GM12878 (cell line): Measurements from ENCODE around the gene CEACAM21. TPM values are rescaled to one million over a fixed set of nuclear protein-coding genes. Genes with fewer than 3 reads are reported as not detected.

Experiments
- ATAC-seq: fragments of 200-7000 bp; cut with Tn5 transposase; 3 replicates; pipeline ENCODE4 v1.9.1; 2020; ENCODE audit warnings: mild to moderate bottlenecking, moderate library complexity
- BruUV-seq: library from RNA; stranded (reverse); fragments of 400-500 nt; replicated peaks from 2 replicates; lab custom pipeline; 2021; lab: Mats Ljungman, UMichigan
- CTCF ChIA-PET: fragments of 300-600 bp; sonication (Branson Sonifier 250); formaldehyde crosslinking; extraction: SDS; loops from one replicate; lab custom pipeline; 2021; ENCODE audit warnings: inconsistent platforms; lab: Yijun Ruan, JAX
- POLR2A ChIA-PET: fragments of 350-600 bp; formaldehyde crosslinking; extraction: SDS; loops from one replicate; lab custom pipeline; 2021; ENCODE audit warnings: inconsistent platforms; lab: Charles Lee
- RAD21 ChIA-PET: fragments of 300-600 bp; sonication (Branson Sonifier 250); formaldehyde crosslinking; loops from one replicate; lab custom pipeline; 2023; ENCODE audit warnings: antibody characterized with exemption; ENCODE audit not compliant: unreplicated experiment; lab: Charles Lee
- SMC1A ChIA-PET: fragments of 300-600 bp; sonication (Branson Sonifier 250); formaldehyde crosslinking; loops from one replicate; lab custom pipeline; 2023; ENCODE audit not compliant: unreplicated experiment, uncharacterized antibody; lab: Charles Lee
- DNase-seq: peaks from one replicate; pipeline ENCODE4 v3.0.0-alpha.2; 2011; ENCODE audit warnings: low read depth, low spot score
- FAIRE-seq: peaks from 3 replicates; lab custom pipeline; 2011; peaks lifted over from hg19 to GRCh38; lab: Jason Lieb, UNC
- H2AFZ ChIP-seq: 2 replicates; pipeline ENCODE4 v1.6.0; 2011; ENCODE audit warnings: low read depth, low read length, control low read depth; ENCODE audit not compliant: control insufficient read depth
- H3K27ac ChIP-seq: 2 replicates; pipeline ENCODE4 v1.5.1; 2011; ENCODE audit warnings: control low read depth; ENCODE audit not compliant: control insufficient read depth, insufficient read depth
- H3K27me3 ChIP-seq, 2 experiments: replicated peaks in 1 of 2; 2 replicates each; pipeline versions ENCODE4 v1.6.0 to v1.6.1; 2011; ENCODE audit warnings: low read length in 1 of 2; ENCODE audit not compliant: control insufficient read depth in 2 of 2, insufficient read depth in 2 of 2
- H3K36me3 ChIP-seq, 2 experiments: 2 replicates each; pipeline ENCODE4 v1.5.1; 2011; ENCODE audit warnings: low read length in 1 of 2; ENCODE audit not compliant: control insufficient read depth in 2 of 2, insufficient read depth in 2 of 2
- H3K4me1 ChIP-seq: 2 replicates; pipeline ENCODE4 v1.6.1; 2011; ENCODE audit warnings: mild to moderate bottlenecking, low read length, moderate library complexity, mixed read lengths; ENCODE audit not compliant: control insufficient read depth, insufficient read depth
- H3K4me2 ChIP-seq: 2 replicates; pipeline ENCODE4 v1.6.0; 2011; ENCODE audit warnings: control low read depth; ENCODE audit not compliant: control insufficient read depth, insufficient read depth
- H3K4me3 ChIP-seq: fragments of 200-600 bp; sonication (generic); 2 replicates; pipeline ENCODE4 v1.5.1; 2016
- H3K79me2 ChIP-seq: 2 replicates; pipeline ENCODE4 v1.6.0; 2011; ENCODE audit warnings: low read length; ENCODE audit not compliant: control insufficient read depth, insufficient read depth
- H3K9ac ChIP-seq: 2 replicates; pipeline ENCODE4 v1.8.0; 2011; ENCODE audit warnings: low read length, control low read depth, mixed read lengths; ENCODE audit not compliant: control insufficient read depth, insufficient read depth
- H3K9me3 ChIP-seq: replicated peaks from 3 replicates; pipeline ENCODE4 v1.5.1; 2011; ENCODE audit warnings: mild to moderate bottlenecking, low read length; ENCODE audit not compliant: control insufficient read depth, insufficient read depth
- H4K20me1 ChIP-seq: 2 replicates; pipeline ENCODE4 v1.6.0; 2011; ENCODE audit not compliant: control insufficient read depth, insufficient read depth
- CTCF ChIP-seq, 3 experiments: IDR thresholded peaks in 2 of 3; conservative IDR thresholded peaks in 1 of 3; 2 replicates each; pipeline ENCODE4 v1.5.1; 2011; ENCODE audit warnings: low read depth in 3 of 3, low read length in 3 of 3, mild to moderate bottlenecking in 3 of 3, control low read depth in 2 of 3, moderate library complexity in 2 of 3, inconsistent platforms in 1 of 3, mixed read lengths in 1 of 3; ENCODE audit not compliant: control insufficient read depth in 2 of 3, insufficient read depth in 1 of 3; ENCODE audit errors: extremely low read depth in 1 of 3
- JUNB ChIP-seq: IDR thresholded peaks from 2 replicates; pipeline ENCODE4 v1.6.1; 2016; ENCODE audit warnings: antibody characterized with exemption, mild to moderate bottlenecking
- MYB ChIP-seq: fragments of 150-350 bp; IDR thresholded peaks from 2 replicates; pipeline ENCODE4 v1.6.1; 2014; ENCODE audit warnings: mild to moderate bottlenecking, low read depth, low read length, borderline replicate concordance
- PRDM15 ChIP-seq: fragments of 450-650 bp; formaldehyde crosslinking; IDR thresholded peaks from 2 replicates; pipeline ENCODE4 v1.4.0; 2020; ENCODE audit warnings: mild to moderate bottlenecking, moderate library complexity
- RAD21 ChIP-seq: IDR thresholded peaks from 2 replicates; pipeline ENCODE4 v1.6.1; 2011; ENCODE audit warnings: mild to moderate bottlenecking, low read depth, low read length, moderate library complexity; ENCODE audit not compliant: insufficient read depth
- SMC3 ChIP-seq: IDR thresholded peaks from 2 replicates; pipeline ENCODE4 v1.6.1; 2011; ENCODE audit warnings: low read length, improper control_type of control experiment, borderline replicate concordance
- SPI1 ChIP-seq: IDR thresholded peaks from 2 replicates; pipeline ENCODE4 v1.6.1; 2011; ENCODE audit warnings: low read depth, mild to moderate bottlenecking, low read length, moderate library complexity, borderline replicate concordance; ENCODE audit not compliant: insufficient read depth
- ZNF384 ChIP-seq: IDR thresholded peaks from 2 replicates; pipeline ENCODE4 v1.6.1; 2012; ENCODE audit warnings: low read depth, mild to moderate bottlenecking, low read length, improper control_type of control experiment, borderline replicate concordance
- WGBS: methylation state at CpG from one replicate; pipeline ENCODE4 v1.1.6; 2016; ENCODE audit warnings: low lambda C conversion rate; ENCODE audit not compliant: insufficient replicate concordance, insufficient coverage; ENCODE audit errors: missing lambda C conversion rate; 5-methylcytosine and 5-hydroxymethylcytosine counted together
- in situ Hi-C: fragments of 300-500 bp; cut with MboI; formaldehyde crosslinking; loops from 9 replicates; pipeline ENCODE4 v1.14.3; 2018; ENCODE audit warnings: mixed read lengths
- intact Hi-C: fragments of 100-400 bp; cut with micrococcal nuclease; formaldehyde crosslinking; loops from one replicate; pipeline ENCODE4 v1.14.2; 2022; ENCODE audit not compliant: unreplicated experiment
- polyA plus RNA-seq, 11 experiments: library from polyadenylated mRNA; depleted of rRNA in 4 of 11; unstranded in 6 of 11; stranded (reverse) in 5 of 11; fragments of >200 nt; fragmentation: Nextera tagmentation in 4 of 11; fragmentation: Illumina TruSeq in 1 of 11; extraction: Ambion mirVana in 4 of 11; extraction: Trizol in 1 of 11; gene quantifications; 1 replicate in 1 of 11; 2 replicates in 10 of 11; pipeline versions ENCODE4 v1.2.1 to v1.2.3, GENCODE V29; 2011 to 2016; ENCODE audit warnings: inconsistent platforms in 2 of 11, missing spikeins in 2 of 11, low read depth in 1 of 11
- total RNA-seq, 4 experiments: library from RNA; depleted of rRNA in 3 of 4; stranded (reverse); fragments of >200 nt in 3 of 4; fragmentation: Illumina TruSeq in 1 of 4; extraction: Trizol in 1 of 4; gene quantifications; 2 replicates each; pipeline versions ENCODE4 v1.2.1 to v1.2.3, GENCODE V29; 2013 to 2021

Gene CEACAM21
- total and polyA plus RNA-seq, 10 of the 15 experiments (the other 5 are each of a cell fraction or from before 2014, with no cell fraction given), result 0.87 to 13.6 (median 8.1) TPM

GRCh38 chr19:41535029-41535622, 40.8 kb upstream of the CEACAM21 start (continued):
- TF ChIP-seq PRDM15 (no peak), ZNF384 (no peak), JUNB (peak; percentile 70), SPI1 (peak; percentile 48; the same call in 1 of the 2 replicates)

GRCh38 chr19:41537789-41538188, 38.2 kb upstream of the CEACAM21 start:
- FAIRE-seq, result peak; percentile 7
- CTCF ChIA-PET, result interaction anchor here (0.6 to 15.8 kb wide), 9 partner anchors 8 to 89 kb away, joined by 3 to 549 read pairs (median 7); no protein-coding TSS in a partner anchor
- in situ Hi-C loops, result loop anchor here (10.0 kb wide), 1 partner anchor 93 kb away; the partner anchor contains the start of gene ERICH4

More at GRCh38 chr19:41537789-41538188, 38.2 kb upstream of the CEACAM21 start:
- ChIA-PET SMC1A (interaction anchor here (0.8 to 17.5 kb wide), 4 partner anchors 16 to 97 kb away, joined by 3 to 305 read pairs (median 42); no protein-coding TSS in a partner anchor), RAD21 (interaction anchor here (2.1 to 5.8 kb wide), 2 partner anchors 81 to 89 kb away, joined by 5 to 56 read pairs; no protein-coding TSS in a partner anchor), POLR2A (interaction anchor here (1.4 kb wide), 1 partner anchor 88 kb away, joined by 3 read pairs; no protein-coding TSS in a partner anchor)
- H2AFZ ChIP-seq, result no peak overlapping the region
- no peak overlapping the region for H3K4me3 ChIP-seq
- peak overlapping the region; percentile 11; the same call in 1 of the 2 replicates for H3K4me2 ChIP-seq
- H3K27ac ChIP-seq, result no peak overlapping the region
- BruUV-seq, result no TSS peak
- TF ChIP-seq SMC3 (peak; percentile 77; the same call in 1 of the 2 replicates), RAD21 (peak; percentile 72), CTCF (IDR thresholded peaks at IDR 0.05 in 2 of 3, conservative IDR thresholded peaks at IDR 0.05 in 1 of 3; ENCODE audit: control insufficient read depth in 2 of 3, extremely low read depth in 1 of 3, insufficient read depth in 1 of 3, low read depth in 3 of 3, low read length in 3 of 3) (peak; percentile 55 to 71 (median 55)), MYB (no peak)
- no peaks in the 10 kb centered on the region for H3K27me3 ChIP-seq
- intact Hi-C loops, result loop anchor here (1.0 to 5.0 kb wide), 2 partner anchors 88 to 185 kb away; partner anchors contain the start of gene TGFB1
- H4K20me1 ChIP-seq, result no peaks in the 10 kb centered on the region
- H3K9ac ChIP-seq, result no peak overlapping the region
- H3K4me1 ChIP-seq, result peaks cover 35% of the 10 kb centered on the region
- DNase-seq, result no peak
- H3K36me3 ChIP-seq, result no peaks in the 10 kb centered on the region
- H3K9me3 ChIP-seq, result no peaks in the 10 kb centered on the region; the same call in 2 of the 3 replicates
- ATAC-seq, result 0 out of 3 replicates have a peak, but pooled peaks have one; percentile 19
- H3K79me2 ChIP-seq, result peaks cover 6% of the 10 kb centered on the region
- 15% methylated on average over 1 of the region's 1 CpG for WGBS
